GM23338 (cell line): ENCODE results near the gene WNT1.

Source experiments
- EZH2phosphoT487 ChIP-seq: fragments of 200-600 bp; sonication (generic); IDR thresholded peaks from one replicate; pipeline ENCODE4 v1.8.1; 2018; ENCODE audit warnings: antibody characterized with exemption; ENCODE audit not compliant: unreplicated experiment
- TF ChIP-seq, protein P1 (sequence below), 2 experiments: fragments of 200-600 bp in 1 of 2; sonication (generic) in 1 of 2; conservative IDR thresholded peaks; 2 replicates each; pipeline versions ENCODE4 v1.5.1 to v1.6.1; 2016 to 2017; ENCODE audit warnings: antibody characterized with exemption in 2 of 2, low read depth in 2 of 2, mild to moderate bottlenecking in 2 of 2, moderate library complexity in 1 of 2
- TF ChIP-seq, protein P2 (sequence below): IDR thresholded peaks from one replicate; pipeline ENCODE4 v1.6.1; 2018; ENCODE audit warnings: antibody characterized with exemption; ENCODE audit not compliant: unreplicated experiment

DNA sequence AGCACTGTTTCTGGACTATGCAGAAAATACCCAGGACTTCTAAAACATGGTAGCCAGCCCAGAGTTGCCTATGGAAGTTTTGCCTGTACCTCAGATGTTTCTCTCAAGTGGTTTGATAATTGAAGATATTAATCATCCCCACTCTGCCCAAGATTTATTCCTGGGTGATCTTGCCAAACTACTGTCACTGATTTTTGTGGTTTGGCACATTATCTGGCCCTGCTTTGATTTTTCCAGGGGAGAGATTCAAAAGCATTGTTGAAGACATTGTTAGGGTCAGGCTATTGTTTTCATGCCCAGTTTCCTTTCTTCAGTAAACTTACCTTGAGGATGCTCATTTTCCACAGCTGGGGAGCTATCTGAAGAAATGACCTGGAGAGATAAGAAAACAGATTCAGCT, 34.6 kb downstream of the WNT1 start:
- TF ChIP-seq, protein P1, sequence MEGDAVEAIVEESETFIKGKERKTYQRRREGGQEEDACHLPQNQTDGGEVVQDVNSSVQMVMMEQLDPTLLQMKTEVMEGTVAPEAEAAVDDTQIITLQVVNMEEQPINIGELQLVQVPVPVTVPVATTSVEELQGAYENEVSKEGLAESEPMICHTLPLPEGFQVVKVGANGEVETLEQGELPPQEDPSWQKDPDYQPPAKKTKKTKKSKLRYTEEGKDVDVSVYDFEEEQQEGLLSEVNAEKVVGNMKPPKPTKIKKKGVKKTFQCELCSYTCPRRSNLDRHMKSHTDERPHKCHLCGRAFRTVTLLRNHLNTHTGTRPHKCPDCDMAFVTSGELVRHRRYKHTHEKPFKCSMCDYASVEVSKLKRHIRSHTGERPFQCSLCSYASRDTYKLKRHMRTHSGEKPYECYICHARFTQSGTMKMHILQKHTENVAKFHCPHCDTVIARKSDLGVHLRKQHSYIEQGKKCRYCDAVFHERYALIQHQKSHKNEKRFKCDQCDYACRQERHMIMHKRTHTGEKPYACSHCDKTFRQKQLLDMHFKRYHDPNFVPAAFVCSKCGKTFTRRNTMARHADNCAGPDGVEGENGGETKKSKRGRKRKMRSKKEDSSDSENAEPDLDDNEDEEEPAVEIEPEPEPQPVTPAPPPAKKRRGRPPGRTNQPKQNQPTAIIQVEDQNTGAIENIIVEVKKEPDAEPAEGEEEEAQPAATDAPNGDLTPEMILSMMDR (conservative IDR thresholded peaks at IDR 0.05; ENCODE audit: low read depth in 2 of 2), result no peak
- TF ChIP-seq, protein P2, sequence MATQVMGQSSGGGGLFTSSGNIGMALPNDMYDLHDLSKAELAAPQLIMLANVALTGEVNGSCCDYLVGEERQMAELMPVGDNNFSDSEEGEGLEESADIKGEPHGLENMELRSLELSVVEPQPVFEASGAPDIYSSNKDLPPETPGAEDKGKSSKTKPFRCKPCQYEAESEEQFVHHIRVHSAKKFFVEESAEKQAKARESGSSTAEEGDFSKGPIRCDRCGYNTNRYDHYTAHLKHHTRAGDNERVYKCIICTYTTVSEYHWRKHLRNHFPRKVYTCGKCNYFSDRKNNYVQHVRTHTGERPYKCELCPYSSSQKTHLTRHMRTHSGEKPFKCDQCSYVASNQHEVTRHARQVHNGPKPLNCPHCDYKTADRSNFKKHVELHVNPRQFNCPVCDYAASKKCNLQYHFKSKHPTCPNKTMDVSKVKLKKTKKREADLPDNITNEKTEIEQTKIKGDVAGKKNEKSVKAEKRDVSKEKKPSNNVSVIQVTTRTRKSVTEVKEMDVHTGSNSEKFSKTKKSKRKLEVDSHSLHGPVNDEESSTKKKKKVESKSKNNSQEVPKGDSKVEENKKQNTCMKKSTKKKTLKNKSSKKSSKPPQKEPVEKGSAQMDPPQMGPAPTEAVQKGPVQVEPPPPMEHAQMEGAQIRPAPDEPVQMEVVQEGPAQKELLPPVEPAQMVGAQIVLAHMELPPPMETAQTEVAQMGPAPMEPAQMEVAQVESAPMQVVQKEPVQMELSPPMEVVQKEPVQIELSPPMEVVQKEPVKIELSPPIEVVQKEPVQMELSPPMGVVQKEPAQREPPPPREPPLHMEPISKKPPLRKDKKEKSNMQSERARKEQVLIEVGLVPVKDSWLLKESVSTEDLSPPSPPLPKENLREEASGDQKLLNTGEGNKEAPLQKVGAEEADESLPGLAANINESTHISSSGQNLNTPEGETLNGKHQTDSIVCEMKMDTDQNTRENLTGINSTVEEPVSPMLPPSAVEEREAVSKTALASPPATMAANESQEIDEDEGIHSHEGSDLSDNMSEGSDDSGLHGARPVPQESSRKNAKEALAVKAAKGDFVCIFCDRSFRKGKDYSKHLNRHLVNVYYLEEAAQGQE, result no peak
- TF ChIP-seq EZH2phosphoT487, result no peak
